ENCODE data around the gene BAZ1B.
"Not testable (repeated sequence)": the region's sequence is repeated elsewhere in the genome, so short reads cannot be mapped to it uniquely, and the experiment has no call there.

Gene BAZ1B

DNA sequence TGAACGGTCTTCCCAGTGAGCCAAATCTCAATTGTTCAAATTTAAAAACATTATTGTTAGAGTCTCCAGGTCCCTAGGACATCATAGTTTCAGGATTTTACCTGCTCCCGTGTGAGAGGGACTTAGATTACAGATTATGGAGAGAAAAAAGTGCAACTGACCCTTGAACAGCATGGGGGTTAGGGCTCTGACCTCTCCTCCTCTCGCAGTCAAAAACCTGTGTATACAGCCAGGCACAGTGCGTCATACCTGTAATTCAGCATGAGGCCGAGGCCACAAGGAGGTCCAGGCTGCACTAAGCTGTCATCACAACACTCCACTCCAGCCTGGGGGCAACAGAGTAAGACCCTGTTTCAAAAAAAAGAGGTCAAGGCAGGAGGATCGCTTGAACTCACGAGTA lies 25.5 kb downstream of the BAZ1B start:
- Histone ChIP-seq H4K20me1 (ENCODE audit: insufficient read depth, low read length) (no peaks in the 10 kb centered on the region; the same call in 1 of the 2 replicates), H2AFZ (ENCODE audit: low read length) (no peak overlapping the region), H3K9ac (ENCODE audit: low read length) (no peak overlapping the region), H3K79me2 (ENCODE audit: insufficient read depth, low read length) (peaks cover 31% of the 10 kb centered on the region), H3K4me1 (ENCODE audit: insufficient read depth, low read length, severe bottlenecking) (no peaks in the 10 kb centered on the region), H3K9me2 (ENCODE audit: low read depth, low read length) (no peaks in the 10 kb centered on the region), H3K9me3 (ENCODE audit: low read length) (no peaks in the 10 kb centered on the region), H3F3A (ENCODE audit: insufficient read depth, low read length) (no peaks in the 10 kb centered on the region), H3K4me3 (ENCODE audit: low read depth, low read length, poor library complexity, severe bottlenecking) (no peak overlapping the region), H3K36me3 (ENCODE audit: insufficient read depth, low read length) (peaks cover 98% of the 10 kb centered on the region), H3K4me2 (ENCODE audit: low read length) (no peak overlapping the region), H3K27me3 (ENCODE audit: insufficient read depth, low read length) (no peaks in the 10 kb centered on the region), H3K27ac (ENCODE audit: low read depth, low read length, poor library complexity, severe bottlenecking) (no peak overlapping the region)
- TF ChIP-seq EZH2 (IDR thresholded peaks at IDR 0.05; ENCODE audit: borderline replicate concordance, low read length): no peak
- TF ChIP-seq, protein P1, sequence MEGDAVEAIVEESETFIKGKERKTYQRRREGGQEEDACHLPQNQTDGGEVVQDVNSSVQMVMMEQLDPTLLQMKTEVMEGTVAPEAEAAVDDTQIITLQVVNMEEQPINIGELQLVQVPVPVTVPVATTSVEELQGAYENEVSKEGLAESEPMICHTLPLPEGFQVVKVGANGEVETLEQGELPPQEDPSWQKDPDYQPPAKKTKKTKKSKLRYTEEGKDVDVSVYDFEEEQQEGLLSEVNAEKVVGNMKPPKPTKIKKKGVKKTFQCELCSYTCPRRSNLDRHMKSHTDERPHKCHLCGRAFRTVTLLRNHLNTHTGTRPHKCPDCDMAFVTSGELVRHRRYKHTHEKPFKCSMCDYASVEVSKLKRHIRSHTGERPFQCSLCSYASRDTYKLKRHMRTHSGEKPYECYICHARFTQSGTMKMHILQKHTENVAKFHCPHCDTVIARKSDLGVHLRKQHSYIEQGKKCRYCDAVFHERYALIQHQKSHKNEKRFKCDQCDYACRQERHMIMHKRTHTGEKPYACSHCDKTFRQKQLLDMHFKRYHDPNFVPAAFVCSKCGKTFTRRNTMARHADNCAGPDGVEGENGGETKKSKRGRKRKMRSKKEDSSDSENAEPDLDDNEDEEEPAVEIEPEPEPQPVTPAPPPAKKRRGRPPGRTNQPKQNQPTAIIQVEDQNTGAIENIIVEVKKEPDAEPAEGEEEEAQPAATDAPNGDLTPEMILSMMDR (IDR thresholded peaks at IDR 0.05; ENCODE audit: low read length): no peak

DNA sequence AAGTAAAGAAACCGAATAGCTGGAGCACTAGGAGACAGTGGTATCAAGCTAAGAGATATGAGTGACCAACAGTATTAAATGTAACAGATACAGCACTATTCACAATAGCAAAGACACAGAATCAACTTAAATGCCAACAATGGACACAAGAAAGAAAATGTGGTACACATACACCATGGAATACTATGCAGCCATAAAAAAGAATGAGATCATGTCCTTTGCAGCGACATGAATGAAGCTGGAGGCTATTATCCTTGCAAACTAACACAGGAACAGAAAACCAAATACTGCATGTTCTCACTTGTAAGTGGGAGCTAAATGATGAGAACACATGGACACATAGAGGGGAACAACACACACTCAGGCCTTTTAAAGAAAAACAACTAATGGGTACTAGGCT lies 26.6 kb downstream of the BAZ1B start:
- not testable (repeated sequence) for H3K4me2 ChIP-seq (ENCODE audit: low read length); H3K9ac ChIP-seq (ENCODE audit: low read length); H3K9me3 ChIP-seq (ENCODE audit: low read length); H4K20me1 ChIP-seq (ENCODE audit: insufficient read depth, low read length); H3K4me3 ChIP-seq (ENCODE audit: low read depth, low read length, poor library complexity, severe bottlenecking); H3K27ac ChIP-seq (ENCODE audit: low read depth, low read length, poor library complexity, severe bottlenecking); H3K4me1 ChIP-seq (ENCODE audit: insufficient read depth, low read length, severe bottlenecking); H3K27me3 ChIP-seq (ENCODE audit: insufficient read depth, low read length); H2AFZ ChIP-seq (ENCODE audit: low read length); H3F3A ChIP-seq (ENCODE audit: insufficient read depth, low read length); H3K9me2 ChIP-seq (ENCODE audit: low read depth, low read length)
- Histone ChIP-seq H3K36me3 (ENCODE audit: insufficient read depth, low read length) (peaks cover 98% of the 10 kb centered on the region), H3K79me2 (ENCODE audit: insufficient read depth, low read length) (peaks cover 31% of the 10 kb centered on the region)

DNA sequence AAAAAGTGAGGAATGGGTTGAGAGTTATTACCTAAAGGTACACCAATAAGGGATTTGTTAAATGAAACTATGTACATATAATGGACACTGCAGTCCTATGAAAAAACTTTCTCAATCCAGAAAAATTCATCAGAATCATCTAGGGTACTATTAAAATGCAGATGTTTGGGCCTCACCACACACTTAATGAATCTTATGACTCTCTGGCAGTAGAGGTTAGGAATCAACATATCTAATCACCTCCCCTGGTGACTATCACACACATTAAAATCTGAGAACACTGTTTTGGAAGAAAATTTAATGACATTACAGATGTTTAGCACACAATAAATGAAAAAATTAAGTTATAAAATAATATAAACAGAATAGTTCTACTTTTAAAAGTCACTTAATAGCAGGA lies 32.1 kb downstream of the BAZ1B start:
- Histone ChIP-seq H3K4me2 (ENCODE audit: low read length) (no peak overlapping the region), H3K27me3 (ENCODE audit: insufficient read depth, low read length) (no peaks in the 10 kb centered on the region), H3K4me3 (ENCODE audit: low read depth, low read length, poor library complexity, severe bottlenecking) (no peak overlapping the region), H3K9me3 (ENCODE audit: low read length) (no peaks in the 10 kb centered on the region), H3K9me2 (ENCODE audit: low read depth, low read length) (no peaks in the 10 kb centered on the region), H3K79me2 (ENCODE audit: insufficient read depth, low read length) (peaks cover 32% of the 10 kb centered on the region), H3K4me1 (ENCODE audit: insufficient read depth, low read length, severe bottlenecking) (no peaks in the 10 kb centered on the region), H3K36me3 (ENCODE audit: insufficient read depth, low read length) (peaks cover 98% of the 10 kb centered on the region), H2AFZ (ENCODE audit: low read length) (no peak overlapping the region), H3K27ac (ENCODE audit: low read depth, low read length, poor library complexity, severe bottlenecking) (no peak overlapping the region), H3F3A (ENCODE audit: insufficient read depth, low read length) (no peaks in the 10 kb centered on the region), H3K9ac (ENCODE audit: low read length) (no peak overlapping the region), H4K20me1 (ENCODE audit: insufficient read depth, low read length) (peaks cover 8% of the 10 kb centered on the region)
- TF ChIP-seq, protein P1 (IDR thresholded peaks at IDR 0.05; ENCODE audit: low read length): no peak
- TF ChIP-seq EZH2 (IDR thresholded peaks at IDR 0.05; ENCODE audit: borderline replicate concordance, low read length): no peak

DNA sequence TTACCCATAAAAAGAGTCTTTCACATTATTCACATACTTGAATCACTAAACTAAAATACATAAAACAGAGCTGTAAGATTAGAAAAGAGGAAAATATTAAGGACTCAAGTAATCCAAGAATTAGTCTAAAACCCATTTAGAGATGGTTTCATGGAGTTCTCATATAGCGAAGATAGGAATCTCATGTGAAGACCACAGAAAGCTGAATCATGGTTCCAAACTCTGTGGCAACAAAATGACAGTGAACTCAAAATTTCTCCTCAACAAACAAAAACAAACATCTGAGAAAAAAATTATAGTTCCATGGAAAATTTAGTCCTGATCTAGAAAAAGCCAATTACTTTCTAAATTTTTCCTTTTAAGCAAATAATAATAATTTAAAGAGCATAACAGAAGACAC lies 34.6 kb downstream of the BAZ1B start:
- Histone ChIP-seq H2AFZ (ENCODE audit: low read length) (no peak overlapping the region), H3K9me2 (ENCODE audit: low read depth, low read length) (no peaks in the 10 kb centered on the region), H3K4me2 (ENCODE audit: low read length) (no peak overlapping the region), H4K20me1 (ENCODE audit: insufficient read depth, low read length) (peaks cover 8% of the 10 kb centered on the region), H3K27ac (ENCODE audit: low read depth, low read length, poor library complexity, severe bottlenecking) (no peak overlapping the region), H3K9ac (ENCODE audit: low read length) (no peak overlapping the region), H3K4me1 (ENCODE audit: insufficient read depth, low read length, severe bottlenecking) (no peaks in the 10 kb centered on the region), H3K4me3 (ENCODE audit: low read depth, low read length, poor library complexity, severe bottlenecking) (no peak overlapping the region), H3K27me3 (ENCODE audit: insufficient read depth, low read length) (no peaks in the 10 kb centered on the region), H3K36me3 (ENCODE audit: insufficient read depth, low read length) (peaks cover 98% of the 10 kb centered on the region), H3K79me2 (ENCODE audit: insufficient read depth, low read length) (peaks cover 46% of the 10 kb centered on the region), H3F3A (ENCODE audit: insufficient read depth, low read length) (no peaks in the 10 kb centered on the region), H3K9me3 (ENCODE audit: low read length) (no peaks in the 10 kb centered on the region)
- TF ChIP-seq, protein P1 (IDR thresholded peaks at IDR 0.05; ENCODE audit: low read length): no peak
- no peak for TF ChIP-seq EZH2 (IDR thresholded peaks at IDR 0.05; ENCODE audit: borderline replicate concordance, low read length)

All from OCI-LY1 (cell line).